Stimulated activated naive CD8-positive, alpha-beta T cell treated with anti-CD3 and anti-CD28 coated beads, Interleukin-15, Interleukin-2, amounts not matched to agents 100 U/mL and 50 U/mL, for 24 hours (primary cell): Measurements from ENCODE around the gene ESYT2.

Experiments used
- ATAC-seq: fragments of 150-1000 bp; cut with Tn5 transposase; one replicate; pipeline ENCODE4 v1.10.0; 2021
- DNase-seq: peaks from one replicate; pipeline ENCODE4 v3.0.0; 2021

ESYT2 gene

DNA sequence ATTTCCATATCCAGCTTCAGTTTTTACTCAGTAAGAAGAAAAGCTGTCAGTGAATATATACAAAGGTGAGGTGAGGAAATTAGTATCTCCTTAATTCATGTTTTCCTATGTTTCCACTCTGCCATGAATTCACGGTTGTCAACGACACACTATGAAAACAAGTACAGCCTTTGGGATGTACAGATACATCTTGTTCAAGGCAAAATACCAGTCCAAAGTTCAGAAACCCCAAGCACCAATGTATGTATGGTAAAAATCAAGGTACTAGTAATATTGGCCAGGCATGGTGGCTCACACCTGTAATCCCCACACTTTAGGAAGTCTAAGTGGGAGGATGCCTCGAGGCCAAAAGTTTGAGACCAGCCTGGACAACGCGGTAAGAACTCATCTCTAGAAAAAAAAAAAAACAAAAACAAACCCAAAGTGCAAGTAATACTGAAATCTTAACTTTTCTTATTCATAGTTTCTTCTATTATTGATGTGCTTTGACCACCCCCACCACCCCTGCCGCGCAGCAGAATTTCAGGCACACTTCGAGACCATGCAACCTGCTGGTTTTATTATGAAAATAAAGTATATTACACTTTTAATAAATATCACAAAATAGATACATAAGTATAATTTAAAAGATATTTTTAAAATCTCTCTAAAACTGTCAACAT is 3.5 kb downstream of the ESYT2 start:
- no peak for ATAC-seq

DNA sequence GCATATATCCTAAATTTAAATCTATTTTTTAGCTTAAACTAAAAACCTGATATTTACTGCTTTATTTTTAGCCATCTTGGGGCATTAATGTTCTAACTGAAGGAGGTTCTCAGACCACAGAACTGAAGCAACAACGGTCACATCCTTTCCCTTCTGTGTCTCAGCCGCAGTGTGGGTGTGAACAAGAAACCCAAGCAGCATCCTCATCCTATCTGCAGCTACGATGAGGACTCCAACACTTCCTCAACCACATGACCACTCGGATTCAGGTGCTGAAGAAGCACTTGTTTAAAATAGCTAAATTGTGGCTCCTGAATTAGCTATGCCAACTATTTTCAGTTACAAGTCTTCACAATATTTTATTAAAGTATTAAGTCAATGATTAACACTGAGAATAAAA is 5.3 kb downstream of the ESYT2 start:
- ATAC-seq (peak; percentile 60), DNase-seq (peak; percentile 69)

More for the DNA sequence above, 3.5 kb downstream of the ESYT2 start:
- no peak for DNase-seq

DNA sequence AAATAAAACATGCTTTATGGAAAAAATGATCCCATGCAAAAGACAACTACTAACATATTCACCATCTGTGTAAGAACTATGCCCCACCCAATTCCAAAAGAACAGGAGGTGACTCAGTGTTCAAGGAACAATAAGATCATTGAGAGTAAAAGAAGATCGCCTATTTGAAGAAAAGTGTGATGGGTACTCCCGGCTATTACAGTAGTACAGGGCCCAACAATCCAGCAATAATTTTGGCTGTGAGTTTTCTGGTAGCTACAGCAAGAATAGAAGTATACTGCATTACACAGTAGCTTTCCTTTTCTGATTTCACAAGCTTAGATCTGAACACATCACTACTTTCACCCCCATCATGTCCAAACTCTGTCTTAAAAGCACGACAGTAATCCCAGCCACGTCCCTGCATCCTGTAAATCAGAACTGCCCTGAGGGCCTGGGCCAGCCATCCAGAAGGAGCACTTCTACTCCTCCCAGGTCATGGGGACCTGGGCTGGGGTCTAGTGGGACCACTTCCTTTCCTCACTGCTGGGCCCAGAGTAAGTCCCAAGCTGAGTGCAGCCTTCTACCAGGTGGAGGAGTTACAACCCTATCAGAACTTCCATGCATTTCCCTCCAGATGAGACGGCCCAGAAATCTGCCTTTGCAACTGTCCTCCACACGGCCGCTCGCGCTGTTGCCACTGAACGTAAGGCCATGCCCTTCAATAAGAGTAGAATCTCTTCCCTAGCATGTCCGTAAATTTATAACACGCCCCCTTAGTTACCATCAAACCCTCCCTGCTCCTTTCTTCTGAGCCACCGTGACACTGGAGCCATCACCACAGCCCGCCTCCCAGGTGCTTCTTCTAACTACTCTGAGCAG is 7.9 kb downstream of the ESYT2 start:
- DNase-seq, result peak; percentile 31
- peak; percentile 53 for ATAC-seq

DNA sequence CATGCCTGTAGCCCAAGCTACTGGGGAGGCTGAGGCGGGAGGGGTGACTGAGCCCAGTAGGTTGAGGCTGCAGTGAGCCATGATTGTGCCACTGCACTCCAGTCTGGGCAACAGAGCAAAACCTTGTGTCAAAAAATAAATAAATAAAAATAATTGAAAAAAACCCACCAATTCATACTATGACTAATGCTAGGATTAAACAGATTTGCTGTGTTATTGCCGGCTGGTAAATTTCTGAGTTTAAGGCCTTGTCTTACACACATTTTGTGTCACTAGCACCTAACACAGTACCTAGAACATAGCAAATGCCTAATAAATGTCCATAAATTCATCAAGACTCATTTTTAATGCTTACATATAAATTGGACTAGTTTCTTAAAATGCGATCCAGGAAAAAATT is 8.7 kb downstream of the ESYT2 start:
- ATAC-seq (no peak), DNase-seq (no peak)

DNA sequence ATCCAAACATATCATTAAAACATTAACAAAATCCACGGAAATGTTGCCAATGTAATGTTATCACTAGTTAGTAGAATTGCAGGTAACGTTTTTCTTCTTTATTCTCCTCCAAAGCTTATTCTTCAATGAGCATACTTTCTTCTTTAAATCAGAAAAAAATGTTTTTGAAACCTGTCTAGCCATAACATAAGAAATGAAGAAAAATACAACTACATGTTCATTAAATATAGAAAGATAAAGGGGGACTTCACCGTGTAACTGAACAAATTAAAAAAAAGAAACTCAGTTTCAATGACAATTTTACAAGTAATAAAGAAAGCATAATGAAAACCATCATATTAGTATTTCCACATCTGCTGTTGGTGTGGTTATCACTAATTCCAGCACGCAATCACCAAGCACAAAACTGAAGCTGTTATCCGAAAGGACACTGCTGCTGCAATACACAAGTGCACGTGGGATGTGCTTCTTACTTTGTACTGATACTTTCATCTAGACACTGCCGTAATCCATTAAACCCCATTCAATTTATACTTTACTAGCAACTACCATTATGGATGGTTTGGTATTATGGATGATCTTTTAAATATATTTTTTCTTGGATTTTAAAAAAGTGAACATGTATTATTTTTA is 9.6 kb downstream of the ESYT2 start:
- DNase-seq (no peak), ATAC-seq (no peak)

DNA sequence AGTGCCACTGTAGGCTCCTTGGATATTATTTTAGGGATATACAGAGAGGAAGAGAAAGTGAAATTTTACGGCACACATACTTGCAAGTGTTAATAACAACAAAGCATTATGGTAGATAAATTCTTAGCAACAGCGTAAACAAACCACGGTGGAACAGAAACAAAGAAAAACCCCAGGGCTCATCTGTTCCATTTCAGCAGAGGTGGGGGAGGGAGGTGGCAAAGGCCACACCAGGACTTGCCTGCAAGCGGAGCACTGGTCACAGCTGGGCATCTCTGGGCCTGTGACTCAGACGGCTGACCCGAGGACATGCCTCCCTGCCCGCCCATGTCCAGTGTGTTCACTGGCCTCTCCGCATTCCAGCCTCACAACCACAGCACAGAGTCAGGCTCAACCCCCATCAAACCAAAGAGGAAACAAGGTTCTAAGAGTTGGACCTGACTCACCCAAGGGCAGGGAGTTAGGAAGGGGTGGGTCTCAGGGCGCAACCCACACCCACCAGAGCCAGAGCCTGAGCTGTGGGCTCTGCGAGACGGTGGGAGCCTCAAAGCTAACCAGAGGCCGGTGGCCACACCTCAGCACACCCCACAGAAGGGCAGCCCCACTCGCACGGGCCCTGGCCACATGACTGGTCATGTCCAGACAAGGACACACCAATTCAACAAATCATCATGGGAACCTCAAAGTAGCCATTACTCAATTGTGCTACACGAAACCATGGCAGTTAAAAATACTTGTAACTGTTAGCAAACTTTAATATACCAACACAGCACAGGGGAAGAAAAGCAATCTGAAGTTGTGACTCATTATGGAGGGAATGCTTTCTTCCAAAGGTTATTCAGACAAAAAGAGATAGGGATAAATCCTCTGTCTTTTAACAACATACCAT is 10.7 kb downstream of the ESYT2 start:
- ATAC-seq (peak; percentile 78), DNase-seq (peak; percentile 74)

DNA sequence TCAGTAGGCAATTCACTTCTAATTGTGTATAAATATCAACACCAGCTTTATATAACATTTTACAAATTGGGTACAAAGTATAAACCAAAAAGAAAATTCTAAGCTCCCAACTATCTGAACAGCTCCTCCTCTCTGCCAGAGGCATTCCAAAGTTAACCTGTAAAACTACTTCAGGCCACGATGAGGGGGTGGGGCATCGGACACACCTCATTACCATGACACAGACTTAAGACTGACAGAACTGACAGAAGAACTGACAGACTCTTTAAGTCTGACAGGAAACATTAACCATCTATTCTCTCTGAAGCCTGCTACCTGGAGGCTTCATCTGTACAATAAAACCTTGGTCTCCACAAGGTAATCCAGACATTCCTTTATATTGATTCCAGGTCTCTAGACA is 12.3 kb downstream of the ESYT2 start:
- ATAC-seq, result no peak
- no peak for DNase-seq

DNA sequence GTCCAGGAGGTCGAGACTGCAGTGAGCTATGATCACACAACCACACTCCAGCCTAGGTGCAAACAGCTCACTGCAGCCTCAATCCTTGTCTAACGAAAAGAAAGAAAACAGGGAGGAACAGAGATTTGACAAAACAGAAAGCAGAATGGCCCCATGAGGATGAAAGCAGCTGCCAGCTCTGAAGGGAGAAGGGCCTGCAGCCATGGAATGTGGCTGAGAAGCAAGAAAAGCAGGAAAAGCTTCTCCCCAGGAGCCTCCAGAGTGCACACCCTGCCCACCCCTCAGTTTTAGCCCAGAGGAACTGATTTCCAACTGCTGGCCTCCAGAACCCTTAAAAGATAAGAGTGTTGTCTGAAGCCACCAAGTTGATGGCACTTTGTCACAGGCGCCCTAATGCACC is 13.0 kb downstream of the ESYT2 start:
- ATAC-seq (no peak), DNase-seq (no peak)

DNA sequence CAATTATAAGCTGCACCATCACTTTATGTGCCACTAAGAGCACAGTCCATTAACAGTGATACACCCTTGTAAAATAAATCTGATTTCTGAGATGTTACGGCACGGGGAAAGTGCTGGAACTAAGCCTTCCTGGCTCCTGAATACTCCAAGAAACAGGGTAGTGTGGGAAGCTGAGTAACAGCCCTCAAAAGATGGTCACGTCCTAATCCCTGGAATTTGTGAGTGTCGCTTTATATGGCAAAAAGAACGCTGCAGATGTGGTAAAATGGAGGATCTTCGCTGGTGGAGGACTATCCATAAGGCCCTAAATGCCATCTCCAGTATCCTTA is 13.5 kb downstream of the ESYT2 start:
- no peak for ATAC-seq
- no peak for DNase-seq

DNA sequence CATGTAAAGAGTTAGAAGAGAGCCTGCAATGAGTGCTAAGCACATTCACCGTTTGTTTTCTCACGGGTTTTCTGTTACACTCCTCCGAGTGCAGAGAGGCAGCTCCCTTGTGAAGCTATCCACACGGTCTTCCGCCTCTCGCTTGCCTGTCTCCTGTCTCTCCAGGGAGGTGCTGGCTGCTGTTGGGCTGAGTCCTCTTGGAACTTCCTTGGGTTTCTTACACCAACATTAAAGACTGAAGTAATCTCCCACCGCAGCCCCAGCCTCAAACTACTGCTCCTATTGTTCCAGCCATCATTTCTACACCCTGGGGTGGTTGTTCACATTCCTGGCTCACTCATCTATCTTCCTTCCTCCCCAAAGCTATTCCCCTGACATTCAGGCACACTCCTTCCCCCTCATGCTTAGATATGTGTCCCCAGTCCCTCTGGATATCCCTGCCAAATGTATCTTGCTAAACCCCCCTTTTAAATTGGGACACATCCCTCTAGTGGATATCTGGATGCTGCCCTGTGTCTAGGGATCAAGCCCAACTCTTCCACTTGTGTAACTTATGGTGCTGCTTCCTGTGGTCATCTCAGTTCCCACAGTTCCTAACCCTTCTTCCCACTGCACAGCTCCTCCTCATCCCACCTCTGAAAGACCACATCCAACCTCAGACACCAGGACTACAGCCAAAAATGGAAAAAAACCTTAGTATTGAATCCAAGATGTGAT is 14.1 kb downstream of the ESYT2 start:
- DNase-seq (no peak), ATAC-seq (no peak)

DNA sequence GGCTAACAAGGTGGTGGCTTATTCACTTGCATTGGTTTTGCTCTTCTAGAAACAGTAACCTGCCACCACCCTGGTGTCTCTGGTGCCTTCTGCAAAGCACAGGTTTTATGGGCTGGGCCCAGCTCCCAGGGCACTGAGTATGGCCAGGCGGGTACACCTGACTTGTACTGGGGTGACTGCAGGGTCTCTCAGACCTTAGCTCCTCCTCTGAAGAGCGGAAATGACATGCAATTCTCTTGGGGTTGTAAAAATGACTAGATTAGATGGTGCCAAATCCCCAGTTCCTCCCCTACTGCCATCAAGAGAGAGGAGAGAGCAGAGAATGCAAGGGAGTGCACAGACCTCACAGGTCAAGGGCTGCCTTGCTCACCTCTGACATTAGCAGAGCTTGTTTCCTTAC is 14.7 kb downstream of the ESYT2 start:
- DNase-seq, result peak; percentile 44
- peak; percentile 17 for ATAC-seq

DNA sequence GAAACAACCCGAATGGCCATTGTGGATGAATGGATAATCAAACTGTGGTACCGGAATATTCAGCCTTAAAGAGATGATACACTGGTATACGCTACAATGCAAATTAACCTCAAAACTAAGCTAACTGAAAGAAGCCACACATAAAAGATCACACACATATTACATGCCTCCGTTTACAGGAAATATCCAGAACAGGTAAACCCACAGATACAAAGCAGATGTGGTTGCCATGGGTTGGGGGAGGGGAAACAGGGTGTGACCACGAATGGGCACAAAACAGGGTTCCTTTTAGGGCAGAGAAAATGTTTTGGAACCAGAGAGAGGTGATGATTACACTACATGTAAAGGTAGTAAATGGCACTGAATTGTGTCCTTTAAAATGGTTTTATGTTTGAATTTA is 16.6 kb downstream of the ESYT2 start:
- ATAC-seq (peak; percentile 21), DNase-seq (peak; percentile 55)

DNA sequence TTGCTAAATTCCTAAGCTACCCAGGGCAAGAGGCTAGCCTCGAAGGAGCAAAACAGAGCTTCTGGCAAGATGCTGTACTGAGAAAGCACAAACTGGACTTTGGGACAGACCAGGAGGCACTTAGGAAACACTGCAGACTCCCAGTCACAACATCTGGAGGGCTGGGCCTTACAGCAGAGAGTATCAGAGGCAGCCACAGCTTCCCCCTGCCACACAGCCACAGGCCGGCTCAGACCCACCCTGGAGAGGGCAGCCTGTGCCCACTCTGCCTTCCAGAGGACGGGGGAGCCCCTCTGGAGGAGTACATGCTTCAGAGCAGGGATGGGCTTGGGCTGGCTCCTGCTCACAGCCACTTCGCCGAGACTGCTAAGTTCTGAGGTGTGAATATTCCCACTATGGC is 17.4 kb downstream of the ESYT2 start:
- peak; percentile 24 for ATAC-seq

DNA sequence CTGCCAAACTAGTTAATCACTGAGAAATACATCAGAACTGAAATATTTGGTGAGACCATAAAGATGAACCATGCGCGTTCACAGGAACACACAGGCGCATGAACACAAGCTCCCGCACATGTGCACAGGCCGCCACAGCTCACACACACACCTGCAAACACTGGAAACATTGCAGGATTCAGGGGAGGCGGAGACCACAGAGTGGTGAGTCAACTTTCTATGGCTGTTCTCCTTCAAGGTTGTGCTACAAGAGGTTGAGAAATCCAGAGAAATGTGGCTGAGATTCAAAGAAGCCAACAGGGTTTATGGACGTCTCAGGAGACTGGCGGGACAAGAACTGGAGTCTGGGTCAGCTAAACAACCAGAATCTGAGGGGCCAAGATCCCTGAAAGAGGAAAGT is 17.8 kb downstream of the ESYT2 start:
- peak; percentile 86 for ATAC-seq
- DNase-seq, result peak; percentile 66

More for the DNA sequence above, 17.4 kb downstream of the ESYT2 start:
- peak; percentile 30 for DNase-seq

DNA sequence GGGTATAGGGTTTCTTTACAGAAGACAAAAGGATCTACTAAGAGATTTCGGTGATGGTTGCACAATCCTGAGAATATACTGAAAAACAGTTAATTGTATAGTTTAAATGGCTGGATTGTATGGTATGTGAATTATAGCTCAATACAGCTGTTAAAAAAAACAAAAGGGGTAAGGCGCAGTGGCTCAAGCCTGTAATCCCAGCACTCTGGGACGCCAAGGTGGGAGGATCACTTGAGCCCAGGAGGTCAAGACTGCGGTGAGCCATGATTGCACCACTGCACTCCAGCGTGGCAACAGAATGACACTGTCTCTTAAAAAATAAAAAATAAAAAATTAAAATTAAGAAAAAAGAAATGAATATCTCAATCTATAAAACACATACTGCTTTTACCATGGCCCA is 18.5 kb downstream of the ESYT2 start:
- ATAC-seq (no peak), DNase-seq (no peak)

DNA sequence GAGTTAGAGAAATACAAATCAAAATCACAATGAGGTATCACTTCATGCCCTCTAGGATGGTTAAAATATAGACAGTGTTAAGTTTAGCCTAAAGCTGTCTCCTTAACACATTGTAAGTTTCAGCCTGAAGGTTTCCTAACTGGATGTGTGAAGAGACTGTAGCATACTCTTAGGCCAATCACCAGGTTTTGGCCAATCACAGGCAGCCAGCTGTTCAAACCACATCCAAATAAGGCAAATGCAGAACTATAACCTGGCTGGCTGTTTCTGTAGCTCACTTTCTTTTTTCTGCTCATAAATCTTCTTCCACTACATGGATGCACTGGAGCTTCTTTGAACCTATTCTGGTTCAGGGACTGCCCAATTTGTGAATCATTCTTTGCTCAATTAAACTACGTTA is 19.7 kb downstream of the ESYT2 start:
- no peak for ATAC-seq
- DNase-seq, result no peak

DNA sequence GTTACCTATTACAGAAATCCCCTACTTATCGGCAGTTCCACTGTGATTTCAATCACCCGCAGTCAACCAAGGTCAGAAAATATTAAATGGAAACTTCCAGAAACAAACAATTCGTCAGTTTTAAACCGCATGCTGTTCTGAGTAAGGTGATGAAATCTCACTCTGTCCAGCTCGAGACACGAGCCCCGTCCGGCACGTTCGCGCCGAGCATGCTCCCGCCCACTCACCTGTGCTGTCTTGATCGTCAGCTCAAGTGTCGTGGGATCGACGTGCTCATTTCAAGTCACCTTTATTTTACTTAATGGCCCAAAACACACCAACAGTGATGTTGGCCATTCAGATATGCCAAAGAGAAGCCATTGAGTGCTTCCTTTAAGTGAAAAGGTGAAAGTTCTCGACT is 21.2 kb downstream of the ESYT2 start:
- ATAC-seq, result no peak

DNA sequence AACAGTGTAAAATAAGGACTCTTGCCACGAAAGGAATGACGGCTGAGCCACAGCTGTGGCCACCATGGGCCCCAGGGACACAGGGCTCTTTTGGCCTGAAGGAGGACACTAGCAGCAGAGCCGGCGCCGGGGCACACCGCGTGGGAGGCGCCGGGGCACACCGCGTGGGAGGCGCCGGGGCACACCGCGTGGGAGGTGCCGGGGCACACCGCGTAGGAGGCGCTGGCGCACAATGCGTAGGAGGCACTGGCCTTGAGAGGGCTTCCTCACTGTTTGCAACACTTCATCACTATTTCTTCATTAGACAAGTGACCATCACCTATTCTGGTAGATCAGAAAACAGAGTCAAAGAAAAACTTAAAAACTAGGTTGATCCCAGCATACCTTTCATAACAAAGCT is 23.4 kb downstream of the ESYT2 start:
- DNase-seq, result no peak
- no peak for ATAC-seq

More for the DNA sequence above, 21.2 kb downstream of the ESYT2 start:
- no peak for DNase-seq

DNA sequence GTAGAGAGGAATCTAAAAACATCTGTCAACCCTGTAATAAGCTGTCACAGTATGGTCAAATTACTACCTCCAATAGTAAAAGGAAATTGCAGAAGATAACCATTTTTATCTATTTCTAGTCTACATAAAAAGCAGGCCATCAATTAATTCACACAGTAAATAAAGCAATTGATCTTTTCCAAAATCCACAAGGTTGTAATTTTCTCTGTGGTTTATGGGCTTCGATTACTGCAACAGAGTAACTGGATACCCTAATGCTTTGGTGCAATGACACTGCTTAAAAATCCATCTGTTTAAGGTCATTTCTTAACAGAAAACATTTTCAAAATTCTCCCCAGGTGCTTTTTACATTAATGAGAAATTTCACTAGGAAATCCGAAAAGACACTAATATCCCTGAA is 23.9 kb downstream of the ESYT2 start:
- DNase-seq (no peak), ATAC-seq (no peak)

DNA sequence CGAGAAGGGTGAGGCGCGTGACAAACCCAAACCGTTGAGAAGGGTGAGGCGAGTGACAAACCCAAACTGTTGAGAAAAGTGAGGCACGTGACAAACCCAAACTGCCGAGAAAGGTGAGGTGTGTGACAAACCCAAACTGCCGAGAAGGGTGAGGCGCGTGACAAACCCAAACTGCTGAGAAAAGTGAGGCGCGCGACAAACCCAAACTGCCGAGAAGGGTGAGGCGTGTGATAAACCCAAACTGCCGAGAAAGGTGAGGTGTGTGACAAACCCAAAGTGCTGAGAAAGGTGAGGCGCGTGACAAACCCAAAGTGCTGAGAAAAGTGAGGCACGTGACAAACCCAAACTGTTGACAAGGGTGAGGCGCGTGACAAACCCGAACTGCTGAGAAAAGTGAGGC is 25.0 kb downstream of the ESYT2 start:
- no peak for DNase-seq
- no peak for ATAC-seq

DNA sequence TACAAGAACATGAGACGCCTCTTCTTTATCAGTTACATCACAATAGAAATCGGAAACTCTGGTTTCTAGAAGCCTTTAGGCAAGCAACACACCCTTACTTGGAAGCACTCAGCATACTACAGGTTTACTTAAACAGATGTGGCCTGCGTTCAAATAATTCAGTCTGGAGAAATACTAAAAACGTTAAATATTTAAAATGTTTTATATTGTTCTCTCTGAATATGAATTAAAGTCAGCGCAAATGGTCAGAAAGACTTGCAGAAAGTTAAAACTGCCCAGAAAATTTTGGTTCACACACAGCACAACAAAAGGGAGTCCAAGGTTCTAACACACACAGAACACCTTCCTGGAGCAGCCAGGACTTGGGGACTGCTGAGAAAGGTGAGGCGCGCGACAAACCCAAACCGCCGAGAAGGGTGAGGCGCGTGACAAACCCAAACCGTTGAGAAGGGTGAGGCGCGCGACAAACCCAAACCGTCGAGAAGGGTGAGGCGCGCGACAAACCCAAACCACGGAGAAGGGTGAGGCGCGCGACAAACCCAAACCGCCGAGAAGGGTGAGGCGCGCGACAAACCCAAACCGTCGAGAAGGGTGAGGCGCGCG is 25.8 kb downstream of the ESYT2 start:
- no peak for ATAC-seq
- DNase-seq, result no peak
